A673 (cell line): Measurements from ENCODE around the gene NDRG3. TPM values are rescaled to one million over a fixed set of nuclear protein-coding genes. Genes with fewer than 3 reads are reported as not detected.

ENCODE experiments used
- BruUV-seq: library from RNA; stranded (reverse); fragments of 400-500 nt; replicated peaks from 2 replicates; lab custom pipeline; 2021; lab: Mats Ljungman, UMichigan
- CTCF ChIA-PET: fragments of 300-600 bp; sonication (Branson Sonifier 250); formaldehyde crosslinking; loops from one replicate; lab custom pipeline; 2022; ENCODE audit warnings: antibody characterized with exemption; lab: Charles Lee
- POLR2A ChIA-PET: fragments of 300-600 bp; sonication (Branson Sonifier 250); formaldehyde crosslinking; loops from one replicate; lab custom pipeline; 2022; ENCODE audit warnings: antibody characterized with exemption; ENCODE audit not compliant: low non-redundant PET; lab: Charles Lee
- DNase-seq: peaks from one replicate; pipeline ENCODE4 v3.0.0-alpha.2; 2015; ENCODE audit warnings: low spot score
- H3K27ac ChIP-seq: fragments of 200-600 bp; sonication (generic); 2 replicates; pipeline ENCODE4 v1.5.1; 2016; ENCODE audit warnings: mixed run types, low read depth, mild to moderate bottlenecking, mixed read lengths, antibody characterized with exemption, low read length; ENCODE audit not compliant: poor library complexity, severe bottlenecking
- H3K27me3 ChIP-seq: fragments of 200-600 bp; sonication (generic); replicated peaks from 2 replicates; pipeline ENCODE4 v1.6.1; 2017; ENCODE audit warnings: mixed run types, low read depth, mild to moderate bottlenecking, mixed read lengths, antibody characterized with exemption, low read length; ENCODE audit not compliant: insufficient read depth, poor library complexity
- H3K36me3 ChIP-seq: fragments of 200-600 bp; sonication (generic); 2 replicates; pipeline ENCODE4 v1.6.1; 2016; ENCODE audit warnings: mixed run types, mild to moderate bottlenecking, mixed read lengths, antibody characterized with exemption, low read length; ENCODE audit not compliant: insufficient read depth, poor library complexity, severe bottlenecking
- H3K4me1 ChIP-seq: fragments of 200-600 bp; sonication (generic); 2 replicates; pipeline ENCODE4 v1.6.1; 2017; ENCODE audit warnings: mixed run types, mild to moderate bottlenecking, mixed read lengths, antibody characterized with exemption, low read length; ENCODE audit not compliant: insufficient read depth, poor library complexity, severe bottlenecking
- H3K4me3 ChIP-seq: fragments of 200-600 bp; sonication (generic); 2 replicates; pipeline ENCODE4 v1.5.1; 2016; ENCODE audit warnings: low read depth, mixed run types, mild to moderate bottlenecking, mixed read lengths, low read length; ENCODE audit not compliant: poor library complexity, severe bottlenecking
- H3K9me3 ChIP-seq: fragments of 200-600 bp; sonication (generic); 2 replicates; pipeline ENCODE4 v1.6.1; 2016; ENCODE audit warnings: mixed run types, low read depth, mild to moderate bottlenecking, mixed read lengths, antibody characterized with exemption, low read length; ENCODE audit not compliant: poor library complexity, severe bottlenecking
- CTCF ChIP-seq: fragments of 300-800, 200-600 bp; sonication (generic); conservative IDR thresholded peaks from 2 replicates; pipeline ENCODE4 v1.5.1; 2017; ENCODE audit warnings: low read depth, mild to moderate bottlenecking, antibody characterized with exemption, low read length, moderate library complexity, mixed read lengths
- EZH2 ChIP-seq: fragments of 200-600 bp; sonication (generic); IDR thresholded peaks from 2 replicates; pipeline ENCODE4 v1.6.1; 2017; ENCODE audit warnings: borderline replicate concordance, low read depth, mild to moderate bottlenecking, mixed read lengths, antibody characterized with exemption, low read length; ENCODE audit not compliant: poor library complexity, severe bottlenecking
- intact Hi-C: fragments of 100-400 bp; cut with micrococcal nuclease; formaldehyde crosslinking; loops from one replicate; pipeline ENCODE4 v1.10.0; 2022; ENCODE audit not compliant: unreplicated experiment
- total RNA-seq: library from RNA; stranded (reverse); gene quantifications from 2 replicates; pipeline ENCODE4 v1.2.3, GENCODE V29; 2021

NDRG3 gene
- total RNA-seq, 1 experiment from 2014 or later, result 17.6 TPM

DNA sequence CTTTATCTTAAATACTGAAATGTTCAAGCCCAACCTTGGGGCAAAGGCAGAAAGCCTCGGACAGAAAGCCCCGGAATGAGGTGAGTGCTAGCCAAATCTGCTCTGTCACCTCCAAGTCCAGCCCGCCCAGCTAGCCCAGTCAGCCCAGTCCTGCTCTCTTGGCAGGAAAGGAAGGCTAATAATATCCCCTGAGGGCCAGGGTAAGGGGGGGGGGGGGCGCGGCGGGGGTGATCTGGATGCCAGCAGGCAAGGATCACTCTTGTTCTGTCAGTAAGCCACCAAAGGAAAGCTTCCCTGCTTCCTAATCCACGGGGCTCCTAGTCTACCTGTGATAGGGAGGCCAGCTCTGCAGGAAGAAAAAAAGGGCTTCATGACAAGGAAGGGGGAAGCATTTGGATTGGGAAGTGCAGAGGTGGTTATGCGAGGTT lies 1.1 kb downstream of the NDRG3 start:
- intact Hi-C loops, result no loop called here
- no peak for DNase-seq

DNA sequence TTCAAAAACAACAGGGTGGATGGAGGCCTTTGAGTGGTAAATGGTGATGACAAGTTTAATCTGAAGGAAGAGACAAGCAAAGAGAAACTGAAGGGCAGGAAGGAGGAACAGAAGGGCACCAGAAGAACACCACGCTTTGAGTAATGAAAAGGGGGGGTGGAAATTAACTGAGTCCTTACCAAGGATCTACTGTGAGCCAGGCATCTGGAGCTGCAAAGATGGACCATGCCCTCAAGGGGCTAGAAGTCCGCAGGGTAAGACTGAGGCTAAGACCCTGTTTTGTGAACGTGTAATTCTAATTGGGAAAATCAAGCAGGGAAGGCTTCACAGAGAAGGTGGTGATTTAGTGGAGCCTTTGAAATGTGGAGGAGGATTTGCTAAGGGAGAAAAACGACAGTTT lies 1.6 kb downstream of the NDRG3 start:
- no peak overlapping the region for H3K27ac ChIP-seq
- TSS peak; percentile 49 for BruUV-seq
- CTCF ChIA-PET, result no interaction called here
- intact Hi-C loops, result no loop called here
- TF ChIP-seq EZH2 (no peak), CTCF (no peak)
- DNase-seq, result no peak
- no peaks in the 10 kb centered on the region for H3K27me3 ChIP-seq
- H3K36me3 ChIP-seq, result no peaks in the 10 kb centered on the region
- H3K4me3 ChIP-seq, result no peak overlapping the region
- POLR2A ChIA-PET, result no interaction called here
- peaks cover 11% of the 10 kb centered on the region for H3K4me1 ChIP-seq
- no peaks in the 10 kb centered on the region for H3K9me3 ChIP-seq

More for the DNA sequence above, 1.1 kb downstream of the NDRG3 start:
- ChIA-PET CTCF (no interaction called here), POLR2A (no interaction called here)
- Histone ChIP-seq H3K9me3 (no peaks in the 10 kb centered on the region), H3K27me3 (no peaks in the 10 kb centered on the region), H3K4me3 (peak overlapping the region; percentile 71), H3K36me3 (peaks cover under 1% of the 10 kb centered on the region), H3K4me1 (peaks cover 11% of the 10 kb centered on the region), H3K27ac (no peak overlapping the region)
- BruUV-seq, result no TSS peak
- TF ChIP-seq EZH2, result no peak
- TF ChIP-seq CTCF, result no peak

- no TSS peak for BruUV-seq
- CTCF ChIA-PET, result no interaction called here
Measured at GRCh38 chr20:36742558-36742957, 3.3 kb downstream of the NDRG3 start.

More at GRCh38 chr20:36742558-36742957, 3.3 kb downstream of the NDRG3 start:
- Histone ChIP-seq H3K9me3 (no peaks in the 10 kb centered on the region), H3K4me1 (peaks cover 11% of the 10 kb centered on the region), H3K27ac (no peak overlapping the region), H3K36me3 (no peaks in the 10 kb centered on the region), H3K27me3 (no peaks in the 10 kb centered on the region), H3K4me3 (no peak overlapping the region)
- POLR2A ChIA-PET, result no interaction called here
- no peak for DNase-seq
- no peak for TF ChIP-seq CTCF
- TF ChIP-seq EZH2, result no peak
- intact Hi-C loops, result no loop called here
